WI38 (cell line): Measurements from ENCODE around the gene ISLR.

Experiments used
- H3K4me3 ChIP-seq: 2 replicates; pipeline ENCODE4 v1.5.1; 2011; ENCODE audit warnings: low read depth, mild to moderate bottlenecking, control low read depth, low read length
- TF ChIP-seq, protein P1 (sequence below): IDR thresholded peaks from 2 replicates; pipeline ENCODE4 v1.5.1; 2012; ENCODE audit warnings: low read depth, mild to moderate bottlenecking, control low read depth, low read length

The ISLR gene

DNA sequence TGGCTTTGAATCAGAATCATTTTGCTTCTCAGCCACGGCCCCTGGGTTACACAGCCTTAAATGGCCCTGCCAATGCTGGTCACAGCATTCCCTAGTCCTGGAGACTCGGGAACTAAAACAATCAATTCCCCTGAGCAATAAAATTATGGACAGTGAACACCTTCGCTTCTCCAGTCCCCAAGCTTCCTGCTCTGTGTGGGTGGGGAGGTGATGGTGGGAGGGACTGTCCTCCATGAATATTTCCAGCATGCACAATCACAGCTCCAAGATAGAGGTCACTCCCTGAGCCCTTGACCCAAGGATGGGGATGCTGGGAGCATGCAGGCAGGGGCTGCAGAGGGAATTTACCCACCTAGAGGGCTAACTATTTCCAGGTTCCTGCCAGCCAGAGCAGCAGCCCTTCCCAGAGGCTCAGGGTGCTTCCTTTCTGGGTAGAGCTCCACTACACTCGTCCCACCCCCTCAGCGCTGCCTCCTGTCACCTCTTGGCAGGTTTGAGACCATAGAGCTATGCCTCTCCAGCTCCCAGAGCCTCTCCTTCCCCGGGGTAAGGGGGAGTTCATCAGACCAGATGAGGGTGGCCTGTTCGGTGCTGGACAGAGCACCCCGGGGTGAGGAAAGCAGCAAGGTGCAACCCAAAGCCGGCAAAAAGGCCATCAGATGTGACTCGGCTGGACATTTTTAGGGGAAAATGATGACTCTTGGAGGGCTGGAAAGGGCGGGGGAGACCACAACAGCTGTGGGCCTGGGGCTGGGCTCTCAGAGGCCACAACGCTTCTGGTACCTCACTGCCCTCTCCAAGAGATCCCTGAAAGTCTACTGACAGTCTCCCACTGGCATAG is 48.1 kb downstream of the ISLR start:
- no peak overlapping the region for H3K4me3 ChIP-seq
- TF ChIP-seq, protein P1, sequence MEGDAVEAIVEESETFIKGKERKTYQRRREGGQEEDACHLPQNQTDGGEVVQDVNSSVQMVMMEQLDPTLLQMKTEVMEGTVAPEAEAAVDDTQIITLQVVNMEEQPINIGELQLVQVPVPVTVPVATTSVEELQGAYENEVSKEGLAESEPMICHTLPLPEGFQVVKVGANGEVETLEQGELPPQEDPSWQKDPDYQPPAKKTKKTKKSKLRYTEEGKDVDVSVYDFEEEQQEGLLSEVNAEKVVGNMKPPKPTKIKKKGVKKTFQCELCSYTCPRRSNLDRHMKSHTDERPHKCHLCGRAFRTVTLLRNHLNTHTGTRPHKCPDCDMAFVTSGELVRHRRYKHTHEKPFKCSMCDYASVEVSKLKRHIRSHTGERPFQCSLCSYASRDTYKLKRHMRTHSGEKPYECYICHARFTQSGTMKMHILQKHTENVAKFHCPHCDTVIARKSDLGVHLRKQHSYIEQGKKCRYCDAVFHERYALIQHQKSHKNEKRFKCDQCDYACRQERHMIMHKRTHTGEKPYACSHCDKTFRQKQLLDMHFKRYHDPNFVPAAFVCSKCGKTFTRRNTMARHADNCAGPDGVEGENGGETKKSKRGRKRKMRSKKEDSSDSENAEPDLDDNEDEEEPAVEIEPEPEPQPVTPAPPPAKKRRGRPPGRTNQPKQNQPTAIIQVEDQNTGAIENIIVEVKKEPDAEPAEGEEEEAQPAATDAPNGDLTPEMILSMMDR: no peak

- H3K4me3 ChIP-seq: no peak overlapping the region
- TF ChIP-seq, protein P1: no peak
These were observed 49.0 kb downstream of the ISLR start for GRCh38 chr15:74222240-74223119.

GRCh38 chr15:74225928-74226327 is 52.4 kb downstream of the ISLR start:
- TF ChIP-seq, protein P1: no peak
- H3K4me3 ChIP-seq: no peak overlapping the region
